ENCODE data around the gene MAD1L1.

DNA sequence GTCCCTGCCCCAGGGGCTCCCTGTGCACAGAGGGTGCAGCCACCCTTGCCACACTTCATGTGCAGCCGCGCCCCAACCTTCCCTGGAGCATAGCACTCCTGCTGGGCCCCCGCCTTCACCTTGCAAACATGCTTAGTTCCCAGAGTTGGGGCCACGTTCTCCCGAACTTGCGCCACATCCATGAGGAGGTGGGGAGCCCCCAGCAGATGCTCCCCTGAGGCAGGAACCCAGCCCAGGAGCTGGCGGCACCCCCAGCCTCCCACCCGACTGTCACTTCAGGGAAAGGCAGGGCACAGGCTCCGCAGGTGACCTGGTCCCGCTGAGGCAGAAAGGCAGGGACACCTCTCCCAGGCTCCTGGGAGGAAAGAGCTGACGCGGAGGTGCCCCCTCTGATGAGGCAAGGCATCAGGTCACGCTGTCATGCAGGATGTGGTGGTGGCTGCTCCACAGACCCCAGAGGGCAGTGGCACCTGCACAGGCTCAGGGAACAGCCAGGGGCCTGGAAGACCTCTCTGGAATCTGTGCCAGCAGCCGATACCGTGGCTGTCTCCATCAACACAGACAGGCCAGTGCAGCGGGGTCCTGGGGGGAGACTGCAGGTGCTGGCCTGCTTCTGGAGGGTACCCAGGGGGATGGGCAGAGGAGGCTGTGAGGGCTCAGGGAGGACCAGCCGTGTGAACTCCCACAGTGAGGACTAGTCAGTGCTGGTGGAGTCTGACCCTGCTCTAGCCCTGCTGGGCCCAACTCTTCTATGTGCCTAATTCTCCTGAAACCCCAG lies 221.3 kb downstream of the MAD1L1 start:
- TF ChIP-seq EZH2 (conservative IDR thresholded peaks at IDR 0.05; ENCODE audit: low read depth, low read length) (no peak), ZNF552 (CRISPR knock-in tag; IDR thresholded peaks at IDR 0.05; ENCODE audit: borderline replicate concordance) (no peak), CREB3 (CRISPR knock-in tag; IDR thresholded peaks at IDR 0.05) (no peak), HNF4A (CRISPR knock-in tag; IDR thresholded peaks at IDR 0.05) (no peak), ZNF362 (CRISPR knock-in tag; IDR thresholded peaks at IDR 0.05; ENCODE audit: borderline replicate concordance) (no peak), NONO (IDR thresholded peaks at IDR 0.05) (no peak), NONO (CRISPR knock-in tag; conservative IDR thresholded peaks at IDR 0.05) (no peak), ZBTB7B (CRISPR knock-in tag; IDR thresholded peaks at IDR 0.05) (no peak), KLF9 (CRISPR knock-in tag; IDR thresholded peaks at IDR 0.05; ENCODE audit: low read depth) (no peak), CEBPZ (IDR thresholded peaks at IDR 0.05; ENCODE audit: low read length) (no peak)
- TF ChIP-seq, protein P1, sequence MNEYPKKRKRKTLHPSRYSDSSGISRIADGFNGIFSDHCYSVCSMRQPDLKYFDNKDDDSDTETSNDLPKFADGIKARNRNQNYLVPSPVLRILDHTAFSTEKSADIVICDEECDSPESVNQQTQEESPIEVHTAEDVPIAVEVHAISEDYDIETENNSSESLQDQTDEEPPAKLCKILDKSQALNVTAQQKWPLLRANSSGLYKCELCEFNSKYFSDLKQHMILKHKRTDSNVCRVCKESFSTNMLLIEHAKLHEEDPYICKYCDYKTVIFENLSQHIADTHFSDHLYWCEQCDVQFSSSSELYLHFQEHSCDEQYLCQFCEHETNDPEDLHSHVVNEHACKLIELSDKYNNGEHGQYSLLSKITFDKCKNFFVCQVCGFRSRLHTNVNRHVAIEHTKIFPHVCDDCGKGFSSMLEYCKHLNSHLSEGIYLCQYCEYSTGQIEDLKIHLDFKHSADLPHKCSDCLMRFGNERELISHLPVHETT (CRISPR knock-in tag; conservative IDR thresholded peaks at IDR 0.05): no peak
- TF ChIP-seq, protein P2, sequence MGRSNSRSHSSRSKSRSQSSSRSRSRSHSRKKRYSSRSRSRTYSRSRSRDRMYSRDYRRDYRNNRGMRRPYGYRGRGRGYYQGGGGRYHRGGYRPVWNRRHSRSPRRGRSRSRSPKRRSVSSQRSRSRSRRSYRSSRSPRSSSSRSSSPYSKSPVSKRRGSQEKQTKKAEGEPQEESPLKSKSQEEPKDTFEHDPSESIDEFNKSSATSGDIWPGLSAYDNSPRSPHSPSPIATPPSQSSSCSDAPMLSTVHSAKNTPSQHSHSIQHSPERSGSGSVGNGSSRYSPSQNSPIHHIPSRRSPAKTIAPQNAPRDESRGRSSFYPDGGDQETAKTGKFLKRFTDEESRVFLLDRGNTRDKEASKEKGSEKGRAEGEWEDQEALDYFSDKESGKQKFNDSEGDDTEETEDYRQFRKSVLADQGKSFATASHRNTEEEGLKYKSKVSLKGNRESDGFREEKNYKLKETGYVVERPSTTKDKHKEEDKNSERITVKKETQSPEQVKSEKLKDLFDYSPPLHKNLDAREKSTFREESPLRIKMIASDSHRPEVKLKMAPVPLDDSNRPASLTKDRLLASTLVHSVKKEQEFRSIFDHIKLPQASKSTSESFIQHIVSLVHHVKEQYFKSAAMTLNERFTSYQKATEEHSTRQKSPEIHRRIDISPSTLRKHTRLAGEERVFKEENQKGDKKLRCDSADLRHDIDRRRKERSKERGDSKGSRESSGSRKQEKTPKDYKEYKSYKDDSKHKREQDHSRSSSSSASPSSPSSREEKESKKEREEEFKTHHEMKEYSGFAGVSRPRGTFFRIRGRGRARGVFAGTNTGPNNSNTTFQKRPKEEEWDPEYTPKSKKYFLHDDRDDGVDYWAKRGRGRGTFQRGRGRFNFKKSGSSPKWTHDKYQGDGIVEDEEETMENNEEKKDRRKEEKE (IDR thresholded peaks at IDR 0.05): no peak
- TF ChIP-seq, protein P3, sequence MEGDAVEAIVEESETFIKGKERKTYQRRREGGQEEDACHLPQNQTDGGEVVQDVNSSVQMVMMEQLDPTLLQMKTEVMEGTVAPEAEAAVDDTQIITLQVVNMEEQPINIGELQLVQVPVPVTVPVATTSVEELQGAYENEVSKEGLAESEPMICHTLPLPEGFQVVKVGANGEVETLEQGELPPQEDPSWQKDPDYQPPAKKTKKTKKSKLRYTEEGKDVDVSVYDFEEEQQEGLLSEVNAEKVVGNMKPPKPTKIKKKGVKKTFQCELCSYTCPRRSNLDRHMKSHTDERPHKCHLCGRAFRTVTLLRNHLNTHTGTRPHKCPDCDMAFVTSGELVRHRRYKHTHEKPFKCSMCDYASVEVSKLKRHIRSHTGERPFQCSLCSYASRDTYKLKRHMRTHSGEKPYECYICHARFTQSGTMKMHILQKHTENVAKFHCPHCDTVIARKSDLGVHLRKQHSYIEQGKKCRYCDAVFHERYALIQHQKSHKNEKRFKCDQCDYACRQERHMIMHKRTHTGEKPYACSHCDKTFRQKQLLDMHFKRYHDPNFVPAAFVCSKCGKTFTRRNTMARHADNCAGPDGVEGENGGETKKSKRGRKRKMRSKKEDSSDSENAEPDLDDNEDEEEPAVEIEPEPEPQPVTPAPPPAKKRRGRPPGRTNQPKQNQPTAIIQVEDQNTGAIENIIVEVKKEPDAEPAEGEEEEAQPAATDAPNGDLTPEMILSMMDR (CRISPR knock-in tag; IDR thresholded peaks at IDR 0.05): no peak

Data from HepG2 (cell line).